Measurements from ENCODE around the gene GRM5. TPM values are rescaled to one million over a fixed set of nuclear protein-coding genes. Genes with fewer than 3 reads are reported as not detected.
A peak's percentile ranks its signal among the peaks of the same experiment; 100 is the strongest.
"Not testable (repeated sequence)": the region's sequence is repeated elsewhere in the genome, so short reads cannot be mapped to it uniquely, and the experiment has no call there.

GRM5 gene
- total RNA-seq, 1 experiment from 2014 or later = not detected

- no peak for DNase-seq (ENCODE audit: extremely low read depth, low read depth)
Observed at GRCh38 chr11:88515002-88515401, 550.8 kb downstream of the GRM5 start.

GRCh38 chr11:88511006-88511405 lies 554.8 kb downstream of the GRM5 start:
- DNase-seq (ENCODE audit: extremely low read depth, low read depth) = no peak

- DNase-seq (ENCODE audit: extremely low read depth, low read depth) = no peak
Observed at GRCh38 chr11:88508759-88509581, 556.8 kb downstream of the GRM5 start.

GRCh38 chr11:88508418-88508758 lies 557.4 kb downstream of the GRM5 start:
- no peak for DNase-seq (ENCODE audit: extremely low read depth, low read depth)

- DNase-seq (ENCODE audit: extremely low read depth, low read depth) = no peak
Observed at GRCh38 chr11:88507771-88508417, 557.9 kb downstream of the GRM5 start.

GRCh38 chr11:88501541-88501940 lies 564.2 kb downstream of the GRM5 start:
- no peak for DNase-seq (ENCODE audit: extremely low read depth, low read depth)

GRCh38 chr11:88495836-88496235 lies 569.9 kb downstream of the GRM5 start:
- DNase-seq (ENCODE audit: extremely low read depth, low read depth) = no peak

GRCh38 chr11:88494848-88495247 lies 570.9 kb downstream of the GRM5 start:
- no peak for DNase-seq (ENCODE audit: extremely low read depth, low read depth)

- no peak for DNase-seq (ENCODE audit: extremely low read depth, low read depth)
Observed at GRCh38 chr11:88491674-88492073, 574.1 kb downstream of the GRM5 start.

- DNase-seq (ENCODE audit: extremely low read depth, low read depth) = no peak
Observed at GRCh38 chr11:88489030-88489429, 576.8 kb downstream of the GRM5 start.

- no peak for DNase-seq (ENCODE audit: extremely low read depth, low read depth)
Observed at GRCh38 chr11:88487646-88488045, 578.1 kb downstream of the GRM5 start.

- DNase-seq (ENCODE audit: extremely low read depth, low read depth) = peak; percentile 44
Observed at GRCh38 chr11:88484873-88485621, 580.7 kb downstream of the GRM5 start.

- no peak for DNase-seq (ENCODE audit: extremely low read depth, low read depth)
Observed at GRCh38 chr11:88482871-88483301, 582.9 kb downstream of the GRM5 start.

GRCh38 chr11:88480223-88480622 lies 585.6 kb downstream of the GRM5 start:
- no peak for DNase-seq (ENCODE audit: extremely low read depth, low read depth)

- no peak for DNase-seq (ENCODE audit: extremely low read depth, low read depth)
Observed at GRCh38 chr11:88478136-88478815, 587.5 kb downstream of the GRM5 start.

GRCh38 chr11:88475991-88476418 lies 589.8 kb downstream of the GRM5 start:
- no peak for DNase-seq (ENCODE audit: extremely low read depth, low read depth)

GRCh38 chr11:88474655-88475054 lies 591.1 kb downstream of the GRM5 start:
- DNase-seq (ENCODE audit: extremely low read depth, low read depth) = no peak

GRCh38 chr11:88469561-88470225 lies 596.1 kb downstream of the GRM5 start:
- DNase-seq (ENCODE audit: extremely low read depth, low read depth) = no peak

- no peak for DNase-seq (ENCODE audit: extremely low read depth, low read depth)
Observed at GRCh38 chr11:88464528-88464927, 601.3 kb downstream of the GRM5 start.

GRCh38 chr11:88463301-88463700 lies 602.5 kb downstream of the GRM5 start:
- DNase-seq (ENCODE audit: extremely low read depth, low read depth) = not testable (repeated sequence)
